ENCODE results near the gene PRKCB. TPM values are rescaled to one million over a fixed set of nuclear protein-coding genes. Genes with fewer than 3 reads are reported as not detected.

PRKCB gene
- total and polyA plus RNA-seq, 2 donors from 2014 or later: 0.62 to 17.8 TPM

GRCh38 chr16:24203675-24204074 lies 367.9 kb downstream of the PRKCB start:
- no peaks in the 10 kb centered on the region for H3K4me1 ChIP-seq (ENCODE audit: control insufficient read depth in 2 of 3, insufficient read depth in 2 of 3, low read depth in 1 of 3, low read length in 3 of 3)
- no peak for TF ChIP-seq CTCF (IDR thresholded peaks at IDR 0.05; ENCODE audit: borderline replicate concordance, extremely low read depth, insufficient read depth)
- H3K9me3 ChIP-seq (ENCODE audit: control insufficient read depth in 2 of 3, insufficient read depth in 1 of 3, low read length in 3 of 3): no peaks in the 10 kb centered on the region
- no peaks in the 10 kb centered on the region for H3K27me3 ChIP-seq (ENCODE audit: control insufficient read depth, insufficient read depth, low read length)
- intact Hi-C loops (cut with DNase I): no loop called here
- DNase-seq: no peak
- no peak overlapping the region for H3K4me3 ChIP-seq (ENCODE audit: low read length in 3 of 3)
- no peak overlapping the region for H3K27ac ChIP-seq (ENCODE audit: low read depth in 2 of 2, low read length in 2 of 2)
- no peak overlapping the region for H3K9ac ChIP-seq (ENCODE audit: low read length in 3 of 3)
- FAIRE-seq: no peak
- H3K36me3 ChIP-seq (ENCODE audit: control insufficient read depth in 2 of 3, insufficient read depth in 3 of 3, low read length in 3 of 3): no peaks in the 10 kb centered on the region

GRCh38 chr16:24204150-24204665 lies 368.4 kb downstream of the PRKCB start:
- TF ChIP-seq CTCF (IDR thresholded peaks at IDR 0.05; ENCODE audit: borderline replicate concordance, extremely low read depth, insufficient read depth): no peak
- intact Hi-C loops (cut with DNase I): no loop called here
- Histone ChIP-seq H3K4me3 (ENCODE audit: low read length in 3 of 3) (no peak overlapping the region), H3K36me3 (ENCODE audit: control insufficient read depth in 2 of 3, insufficient read depth in 3 of 3, low read length in 3 of 3) (no peaks in the 10 kb centered on the region), H3K27me3 (ENCODE audit: control insufficient read depth, insufficient read depth, low read length) (no peaks in the 10 kb centered on the region), H3K27ac (ENCODE audit: low read depth in 2 of 2, low read length in 2 of 2) (no peak overlapping the region), H3K9ac (ENCODE audit: low read length in 3 of 3) (no peak overlapping the region), H3K4me1 (ENCODE audit: control insufficient read depth in 2 of 3, insufficient read depth in 2 of 3, low read depth in 1 of 3, low read length in 3 of 3) (no peaks in the 10 kb centered on the region), H3K9me3 (ENCODE audit: control insufficient read depth in 2 of 3, insufficient read depth in 1 of 3, low read length in 3 of 3) (no peaks in the 10 kb centered on the region)
- FAIRE-seq (no peak), DNase-seq (no peak)

- DNase-seq: no peak
- H3K4me3 ChIP-seq (ENCODE audit: low read length in 3 of 3): no peak overlapping the region
Measured at GRCh38 chr16:24206926-24207325, 371.1 kb downstream of the PRKCB start.

More at GRCh38 chr16:24206926-24207325, 371.1 kb downstream of the PRKCB start:
- H3K27ac ChIP-seq (ENCODE audit: low read depth in 2 of 2, low read length in 2 of 2): no peak overlapping the region
- no peaks in the 10 kb centered on the region for H3K9me3 ChIP-seq (ENCODE audit: control insufficient read depth in 2 of 3, insufficient read depth in 1 of 3, low read length in 3 of 3)
- no peaks in the 10 kb centered on the region for H3K27me3 ChIP-seq (ENCODE audit: control insufficient read depth, insufficient read depth, low read length)
- FAIRE-seq: no peak
- no peak for TF ChIP-seq CTCF (IDR thresholded peaks at IDR 0.05; ENCODE audit: borderline replicate concordance, extremely low read depth, insufficient read depth)
- no peaks in the 10 kb centered on the region for H3K36me3 ChIP-seq (ENCODE audit: control insufficient read depth in 2 of 3, insufficient read depth in 3 of 3, low read length in 3 of 3)
- no peaks in the 10 kb centered on the region for H3K4me1 ChIP-seq (ENCODE audit: control insufficient read depth in 2 of 3, insufficient read depth in 2 of 3, low read depth in 1 of 3, low read length in 3 of 3)
- intact Hi-C loops (cut with DNase I): no loop called here
- no peak overlapping the region for H3K9ac ChIP-seq (ENCODE audit: low read length in 3 of 3)

Measured in kidney (tissue), 14 donors.